ENCODE measurements around the gene FSTL4.

FSTL4 gene

DNA sequence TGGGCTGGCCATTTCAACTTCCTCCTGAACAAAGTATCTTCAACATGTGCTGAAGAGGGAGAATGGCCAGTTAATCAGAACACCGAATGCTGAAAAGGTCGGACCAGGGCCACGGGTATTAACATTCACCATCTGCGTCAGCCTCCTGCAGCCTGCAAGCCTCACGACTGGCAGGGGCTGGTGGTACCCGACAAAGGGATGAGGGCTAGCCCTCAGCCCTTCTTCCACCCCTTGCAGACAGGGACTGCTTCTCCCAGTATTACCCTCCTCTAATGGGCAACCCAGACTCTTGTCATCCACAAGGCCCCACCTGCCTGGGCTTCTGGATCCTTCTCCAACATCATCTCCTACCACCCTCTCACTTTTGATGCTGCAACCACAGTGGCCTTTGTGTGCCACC, 246.6 kb downstream of the FSTL4 start:
- no peak for DNase-seq (ENCODE audit: low read depth)

DNA sequence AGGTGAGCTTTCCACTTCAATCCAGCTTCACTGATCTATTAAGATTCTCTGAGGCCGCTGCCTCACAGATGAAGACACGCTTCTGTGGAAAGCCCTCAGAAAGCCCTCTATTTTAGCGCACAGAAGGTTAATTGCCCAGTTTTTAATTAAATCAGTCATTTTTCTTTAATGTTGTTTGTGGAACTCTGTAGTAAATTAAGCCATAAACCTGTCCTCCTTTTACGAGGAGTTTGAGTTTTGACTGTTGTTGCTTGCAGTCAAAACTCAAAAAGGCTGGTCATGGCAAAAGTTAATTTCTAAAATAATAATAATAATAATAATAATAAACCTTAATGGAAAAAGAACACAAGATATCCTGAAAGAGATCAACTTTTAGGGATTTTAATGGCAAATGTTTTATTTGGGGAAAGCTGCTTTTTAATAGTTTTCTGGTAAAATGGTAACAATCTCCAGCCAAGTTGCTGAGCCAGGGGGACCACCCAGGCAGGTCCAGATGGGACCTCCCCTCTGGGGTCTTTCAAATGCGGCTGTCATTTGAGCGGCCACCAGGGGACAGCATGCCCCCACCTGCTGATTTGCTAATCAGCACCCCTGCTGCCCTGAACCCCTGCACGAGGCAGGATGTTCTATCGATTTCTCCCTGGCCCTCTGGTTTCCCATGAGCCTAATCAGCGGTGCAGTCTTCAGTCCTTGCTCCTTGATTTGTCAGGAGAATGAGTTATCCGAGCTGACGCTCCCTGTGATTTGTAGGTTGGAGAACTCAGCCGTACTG, 247.2 kb downstream of the FSTL4 start:
- DNase-seq (ENCODE audit: low read depth), result no peak

DNA sequence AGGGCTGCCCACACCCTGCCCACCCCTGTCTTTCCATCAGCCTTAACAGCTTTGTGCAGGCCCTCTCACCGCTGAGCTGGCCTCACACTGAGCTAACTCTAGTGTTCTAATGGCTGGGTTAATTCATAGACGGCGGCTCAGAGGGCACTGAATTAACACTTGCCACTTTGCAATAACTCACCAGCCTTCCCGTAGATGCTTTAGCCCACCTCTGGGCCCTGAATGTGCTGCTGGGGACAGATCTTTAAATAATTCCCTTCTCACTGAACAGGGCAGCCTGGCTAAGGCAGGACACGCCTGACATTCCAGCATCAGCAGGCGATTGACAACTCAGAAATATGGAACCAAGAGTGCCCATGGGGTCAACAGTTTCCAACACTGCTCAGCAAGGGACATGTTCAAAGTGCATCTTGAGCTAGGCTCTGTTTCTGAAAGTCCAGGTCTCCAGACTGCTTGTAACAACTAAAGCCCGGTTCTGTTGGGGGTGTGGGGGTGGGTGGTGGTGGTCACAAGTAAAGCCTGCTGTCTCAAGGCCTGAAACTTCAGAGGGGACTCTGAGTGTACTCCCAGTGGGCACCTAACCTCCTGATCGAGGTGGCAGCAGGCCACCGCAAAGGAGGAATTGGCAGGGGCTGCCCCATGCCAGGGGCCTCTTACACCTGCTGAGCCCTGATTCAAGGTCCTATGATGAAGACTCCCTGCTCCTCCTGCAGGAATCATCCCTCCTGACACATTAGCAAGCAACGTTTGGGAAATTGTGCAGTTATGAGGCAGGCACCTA, 248.3 kb downstream of the FSTL4 start:
- DNase-seq (ENCODE audit: low read depth), result no peak

DNA sequence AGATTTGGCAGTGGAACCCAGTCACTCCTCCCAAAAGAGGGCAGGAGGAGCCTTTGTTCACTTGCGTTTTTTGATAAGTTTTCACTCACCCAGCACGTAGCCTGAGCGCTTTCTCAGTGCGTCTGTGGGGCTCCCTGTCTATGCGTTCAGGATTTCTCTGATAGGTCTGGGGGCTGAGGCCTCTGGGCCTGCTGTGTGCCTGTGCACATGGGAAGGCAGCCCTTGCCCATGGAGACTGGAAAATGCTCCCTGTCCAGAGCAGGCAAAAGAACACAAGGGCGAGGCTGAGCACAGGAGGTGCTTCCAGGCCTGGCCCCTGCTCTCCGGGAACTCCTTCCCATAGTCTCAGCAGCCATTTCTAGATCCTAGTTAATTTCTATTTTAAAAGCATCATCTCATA, 249.9 kb downstream of the FSTL4 start:
- no peak for DNase-seq (ENCODE audit: low read depth)

DNA sequence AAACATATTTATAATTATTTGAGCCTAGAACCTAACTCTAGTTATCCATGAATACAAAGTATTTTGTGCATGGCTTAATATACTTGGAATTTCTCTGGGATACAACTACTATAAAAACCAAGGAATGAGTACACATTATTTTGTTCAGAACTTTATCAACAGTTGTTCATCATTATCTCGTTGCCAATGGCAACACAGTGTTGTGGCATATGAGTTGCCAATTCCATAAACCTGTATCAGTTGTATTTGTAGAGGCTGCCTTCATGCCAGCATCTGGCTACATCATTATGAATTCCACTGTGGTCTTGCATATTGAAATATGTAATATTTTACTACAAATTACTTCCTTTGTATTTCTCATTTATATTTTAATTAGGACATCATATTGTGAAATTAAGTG, 250.4 kb downstream of the FSTL4 start:
- no peak for DNase-seq (ENCODE audit: low read depth)

DNA sequence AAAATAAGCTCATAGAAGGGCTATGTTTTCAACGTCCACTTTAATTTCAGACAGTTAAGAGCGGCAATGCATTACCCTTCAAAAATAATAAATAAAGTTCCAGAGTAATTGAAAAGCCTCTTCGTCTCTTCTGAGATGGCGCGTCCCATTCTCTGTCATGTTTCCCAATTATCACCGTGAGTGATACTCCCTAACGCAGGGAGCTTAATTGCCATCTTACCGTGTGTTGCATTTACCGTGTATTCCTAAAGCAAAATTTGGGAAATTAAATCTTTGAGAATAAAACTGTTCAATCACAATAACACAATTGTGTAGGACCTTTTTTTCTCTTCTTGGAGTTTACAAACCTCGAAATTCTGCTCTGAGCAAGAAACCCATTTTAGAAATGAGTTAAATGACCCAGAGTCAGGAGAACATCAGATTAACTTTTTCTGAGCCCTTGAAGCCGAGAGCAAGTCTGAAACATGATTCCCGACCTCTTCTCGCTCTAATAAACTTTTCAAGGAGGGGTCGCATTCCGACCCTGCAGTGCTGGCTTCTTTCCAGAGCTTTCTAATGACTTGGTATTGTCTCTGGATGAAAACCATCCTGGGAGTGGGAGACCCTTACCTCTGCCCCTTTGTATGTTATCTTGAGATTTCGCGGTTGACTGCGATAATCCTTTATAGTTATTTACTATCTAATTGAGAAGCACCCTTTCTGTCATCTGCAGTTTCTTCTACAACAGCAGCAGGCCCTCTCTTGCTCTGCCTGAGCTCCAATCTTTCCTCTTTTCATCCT, 251.5 kb downstream of the FSTL4 start:
- no peak for DNase-seq (ENCODE audit: low read depth)

DNA sequence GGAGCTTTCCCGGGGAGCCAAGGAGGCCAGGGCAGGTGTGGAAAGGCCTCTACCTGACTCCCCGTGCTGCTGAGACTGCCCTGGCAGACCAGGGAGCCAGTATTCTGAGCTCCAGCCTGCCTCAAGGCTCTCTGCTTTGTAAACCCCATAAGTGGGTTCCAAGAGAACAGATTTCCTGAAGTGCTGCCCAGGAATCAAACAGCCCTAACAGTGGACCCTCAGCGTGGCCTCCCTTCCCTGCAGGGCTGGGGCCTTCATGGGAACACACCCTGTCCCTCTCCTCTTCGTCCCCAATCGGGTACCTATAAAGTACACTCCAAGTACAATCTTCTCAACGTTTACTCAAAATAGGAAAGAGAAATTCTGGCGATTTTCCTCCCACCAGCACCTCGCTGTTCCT, 252.5 kb downstream of the FSTL4 start:
- DNase-seq (ENCODE audit: low read depth), result no peak

DNA sequence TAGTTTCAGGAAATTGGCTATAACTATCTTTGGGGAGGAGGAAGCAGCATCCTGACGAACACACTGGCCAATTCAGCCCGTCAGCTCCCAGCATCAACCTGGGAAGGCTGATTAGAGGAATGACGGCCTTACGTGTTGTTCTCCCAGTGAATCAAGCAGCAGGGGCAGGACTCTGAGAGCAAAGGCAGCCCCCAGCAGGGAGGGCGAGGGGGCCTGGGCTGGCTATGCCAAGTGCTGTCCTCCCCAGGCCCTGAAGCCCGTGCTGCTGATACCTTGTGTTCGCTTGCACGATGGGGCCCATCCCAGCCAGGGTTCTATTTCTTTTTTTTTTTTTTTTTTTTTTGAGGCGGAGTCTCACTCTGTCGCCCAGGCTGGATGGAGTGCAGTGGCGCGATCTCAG, 254.1 kb downstream of the FSTL4 start:
- DNase-seq (ENCODE audit: low read depth), result no peak

DNA sequence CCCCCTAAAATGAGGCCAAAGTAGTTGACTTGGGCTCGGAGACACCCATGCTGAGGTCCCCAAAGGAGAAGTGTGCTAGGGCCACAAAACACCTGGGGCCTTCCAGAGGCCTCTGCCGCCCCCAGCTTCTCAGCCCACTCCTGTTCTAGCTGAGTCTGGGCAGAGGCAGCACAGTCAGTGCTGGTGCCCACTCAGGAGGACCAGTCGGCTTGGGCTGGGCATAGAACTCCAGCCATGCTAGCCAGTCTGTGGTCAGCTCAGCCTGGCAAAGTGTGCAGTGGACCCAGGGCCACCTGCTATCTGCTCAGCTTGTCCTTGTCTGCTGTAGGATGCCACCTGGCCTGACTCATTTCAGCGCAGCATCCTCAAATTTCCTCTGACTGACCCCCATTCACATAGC, 254.6 kb downstream of the FSTL4 start:
- no peak for DNase-seq (ENCODE audit: low read depth)

DNA sequence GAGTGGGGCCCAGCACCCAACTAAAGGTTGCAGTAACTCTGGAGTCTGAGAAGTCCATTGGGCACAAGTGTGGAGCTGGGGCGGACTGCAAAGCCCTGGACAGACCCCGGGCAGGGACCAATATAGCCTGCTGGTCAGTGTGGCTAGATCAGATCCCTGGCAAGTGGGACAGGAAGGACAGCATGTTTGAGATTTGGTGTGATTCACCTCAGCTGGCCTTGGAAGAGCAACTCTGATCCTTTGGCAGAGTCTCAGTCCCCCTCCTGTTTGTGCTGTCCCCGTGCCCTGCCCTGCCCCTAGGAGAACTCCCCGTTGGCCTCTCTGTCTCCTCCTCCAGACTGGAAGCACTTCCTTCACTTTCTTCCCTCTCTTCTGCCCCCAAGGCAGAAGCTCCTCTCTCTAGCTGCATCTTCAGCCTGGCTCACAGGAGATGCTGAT, 255.3 kb downstream of the FSTL4 start:
- no peak for DNase-seq (ENCODE audit: low read depth)

DNA sequence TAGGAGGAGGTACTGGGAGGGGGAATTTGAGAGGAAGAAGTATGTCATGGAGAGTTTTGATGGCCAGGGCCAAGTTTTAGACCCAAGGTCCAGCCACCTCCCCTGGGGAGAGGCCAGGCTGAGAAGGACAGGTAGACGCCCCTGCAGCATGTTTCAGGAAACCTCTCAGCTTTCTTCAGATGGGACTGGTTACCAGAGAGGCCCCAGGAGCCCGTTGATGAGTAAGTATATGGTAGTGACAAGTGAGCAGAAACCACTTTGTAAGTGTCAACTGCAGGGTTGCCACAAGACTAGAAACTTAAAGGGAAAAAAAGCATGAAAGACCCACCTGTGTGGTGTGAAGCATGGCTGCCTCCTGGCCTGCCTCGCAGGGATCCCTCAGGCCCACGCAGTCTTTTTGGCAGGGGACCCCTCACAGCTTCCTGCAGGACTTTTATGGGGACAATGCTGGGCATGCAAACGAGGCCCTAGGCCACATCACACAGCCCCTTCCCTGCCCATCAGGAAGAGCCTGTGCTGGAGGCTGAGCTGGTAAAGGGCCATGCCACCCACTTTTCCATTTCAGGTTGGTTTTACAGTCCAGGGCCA, 255.9 kb downstream of the FSTL4 start:
- DNase-seq (ENCODE audit: low read depth), result no peak

DNA sequence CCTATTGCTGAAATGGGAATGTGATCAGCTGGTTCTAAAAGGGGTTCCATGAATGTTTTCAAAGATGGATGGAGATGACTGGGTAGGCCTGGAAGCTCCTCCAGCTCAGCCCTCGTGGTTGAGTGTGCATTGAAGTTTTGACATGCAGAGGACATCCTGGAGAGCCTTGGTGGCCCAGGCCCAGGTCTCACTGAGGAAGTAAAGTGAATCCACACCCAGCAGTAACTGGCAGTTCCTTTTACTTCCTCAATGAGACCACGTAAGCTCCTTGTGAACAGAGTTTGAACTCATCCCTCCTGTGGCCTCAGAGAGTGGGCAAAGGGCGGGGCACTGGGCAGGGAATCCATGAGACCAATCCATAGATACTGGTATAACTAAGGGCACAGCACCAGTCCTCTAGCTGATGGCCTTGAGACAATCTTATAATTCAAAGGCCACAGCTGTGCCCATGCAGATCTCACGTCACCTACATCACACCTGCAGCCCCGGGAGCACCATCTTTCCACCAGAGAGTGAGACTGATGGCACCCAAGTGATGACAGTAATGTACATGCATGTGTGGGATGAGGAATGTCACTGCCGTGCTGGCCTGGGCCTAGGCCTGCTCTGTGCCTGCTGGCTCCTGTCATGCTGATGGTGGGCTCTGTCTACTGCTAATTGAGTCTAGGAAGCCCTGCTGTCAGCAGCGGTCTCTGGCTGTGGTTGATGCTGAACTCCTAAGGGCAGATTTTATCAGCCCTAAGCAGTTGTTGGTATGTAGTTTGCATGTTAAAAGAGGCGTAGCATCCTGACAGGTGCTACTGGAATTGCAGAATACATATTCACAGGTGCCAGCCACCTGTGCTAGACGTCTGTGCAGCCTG, 257.8 kb downstream of the FSTL4 start:
- no peak for DNase-seq (ENCODE audit: low read depth)

DNA sequence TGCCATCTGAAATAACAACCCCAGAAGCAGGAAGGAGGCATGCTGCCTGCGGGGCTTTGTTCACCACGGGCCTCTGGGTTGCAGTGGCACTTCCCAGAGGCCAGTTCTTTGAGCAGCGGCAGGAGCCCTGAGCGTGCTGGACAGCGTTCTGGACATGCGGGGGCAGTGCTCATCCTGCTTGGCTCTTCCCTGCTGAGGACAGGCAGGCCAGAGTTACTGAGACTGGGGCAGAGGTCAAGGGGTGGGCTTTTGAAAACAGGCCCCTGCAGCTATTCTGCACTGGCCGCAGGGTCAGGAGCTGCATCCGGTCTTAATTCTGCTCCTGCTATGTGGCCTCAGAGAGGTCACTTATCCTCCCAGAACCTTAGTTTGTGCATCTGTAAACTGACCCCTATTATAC, 258.6 kb downstream of the FSTL4 start:
- no peak for DNase-seq (ENCODE audit: low read depth)

DNA sequence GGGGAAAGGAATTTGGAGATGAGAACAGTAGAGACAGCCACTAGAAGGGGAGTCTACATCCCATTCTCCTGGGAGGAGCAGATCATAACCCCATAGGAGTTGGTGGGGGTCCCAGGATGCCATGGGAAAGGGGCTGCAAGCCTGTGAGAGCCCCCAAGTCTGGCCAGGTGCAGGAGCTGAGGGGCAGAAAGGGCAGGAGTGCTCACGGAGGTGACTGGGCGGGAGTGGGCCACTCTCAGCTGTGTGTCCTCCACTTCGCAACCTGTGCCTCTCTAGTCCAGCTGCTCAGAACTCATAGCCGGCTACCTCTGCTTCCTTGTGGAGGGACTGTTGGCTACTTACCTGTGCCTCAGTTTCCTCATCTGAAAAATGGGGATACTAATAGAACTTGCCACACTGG, 263.9 kb downstream of the FSTL4 start:
- no peak for DNase-seq (ENCODE audit: low read depth)

DNA sequence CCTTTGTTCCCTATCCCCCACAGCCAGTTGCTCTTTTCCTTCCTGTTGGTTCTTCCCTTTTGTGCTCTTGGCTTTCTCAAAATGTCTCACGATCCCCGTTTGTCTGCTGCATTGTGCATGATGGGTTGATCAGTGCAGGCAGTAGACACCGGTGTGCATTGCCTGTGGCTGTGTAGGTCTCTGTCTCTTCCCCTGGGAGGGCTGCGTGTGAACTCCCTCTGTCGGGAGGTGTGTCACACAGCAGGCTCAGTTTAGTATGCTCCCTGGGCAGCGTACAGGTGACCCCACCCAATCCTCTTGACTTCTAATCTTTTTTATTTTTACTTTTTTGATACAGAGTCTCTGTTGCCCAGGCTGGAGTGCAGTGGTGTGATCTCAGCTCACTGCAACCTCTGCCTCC, 265.3 kb downstream of the FSTL4 start:
- no peak for DNase-seq (ENCODE audit: low read depth)

DNA sequence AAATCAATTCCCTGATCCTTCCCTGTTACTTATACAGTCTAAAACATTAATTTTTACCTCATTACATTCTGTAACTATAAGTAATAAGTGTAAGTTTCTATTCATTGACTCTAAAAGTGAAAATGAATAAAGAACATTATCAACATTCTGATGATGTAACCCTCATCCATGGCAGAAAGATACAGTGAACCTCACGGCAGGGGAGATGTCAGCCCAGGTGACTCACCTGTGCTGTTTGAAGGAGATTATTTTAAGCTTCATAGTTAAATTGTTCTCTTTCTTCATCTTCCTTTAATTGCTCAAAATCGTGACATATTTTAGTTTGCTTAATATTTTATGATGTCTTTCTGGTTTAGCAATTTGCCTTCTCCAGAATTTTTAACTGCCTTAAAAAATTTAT, 268.1 kb downstream of the FSTL4 start:
- DNase-seq (ENCODE audit: low read depth), result no peak

DNA sequence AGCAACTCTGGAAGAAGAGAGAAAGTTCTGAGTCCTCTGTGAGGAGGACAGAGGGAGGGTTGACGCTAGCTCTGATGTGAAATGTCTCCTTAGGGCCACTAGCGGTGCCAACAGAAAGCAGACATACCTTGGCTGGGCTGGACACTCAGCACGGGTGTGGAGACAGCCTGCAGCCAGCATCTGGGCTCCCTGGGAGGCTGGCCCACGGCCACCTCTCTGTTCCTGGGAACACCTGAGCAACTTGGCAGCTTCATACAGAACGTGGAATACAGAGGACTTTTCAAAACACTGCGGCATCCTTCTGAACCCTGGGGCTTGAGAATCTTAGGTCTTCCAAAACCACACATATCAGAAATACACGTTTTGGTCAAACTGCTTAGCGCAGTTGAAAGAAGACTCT, 269.1 kb downstream of the FSTL4 start:
- no peak for DNase-seq (ENCODE audit: low read depth)

DNA sequence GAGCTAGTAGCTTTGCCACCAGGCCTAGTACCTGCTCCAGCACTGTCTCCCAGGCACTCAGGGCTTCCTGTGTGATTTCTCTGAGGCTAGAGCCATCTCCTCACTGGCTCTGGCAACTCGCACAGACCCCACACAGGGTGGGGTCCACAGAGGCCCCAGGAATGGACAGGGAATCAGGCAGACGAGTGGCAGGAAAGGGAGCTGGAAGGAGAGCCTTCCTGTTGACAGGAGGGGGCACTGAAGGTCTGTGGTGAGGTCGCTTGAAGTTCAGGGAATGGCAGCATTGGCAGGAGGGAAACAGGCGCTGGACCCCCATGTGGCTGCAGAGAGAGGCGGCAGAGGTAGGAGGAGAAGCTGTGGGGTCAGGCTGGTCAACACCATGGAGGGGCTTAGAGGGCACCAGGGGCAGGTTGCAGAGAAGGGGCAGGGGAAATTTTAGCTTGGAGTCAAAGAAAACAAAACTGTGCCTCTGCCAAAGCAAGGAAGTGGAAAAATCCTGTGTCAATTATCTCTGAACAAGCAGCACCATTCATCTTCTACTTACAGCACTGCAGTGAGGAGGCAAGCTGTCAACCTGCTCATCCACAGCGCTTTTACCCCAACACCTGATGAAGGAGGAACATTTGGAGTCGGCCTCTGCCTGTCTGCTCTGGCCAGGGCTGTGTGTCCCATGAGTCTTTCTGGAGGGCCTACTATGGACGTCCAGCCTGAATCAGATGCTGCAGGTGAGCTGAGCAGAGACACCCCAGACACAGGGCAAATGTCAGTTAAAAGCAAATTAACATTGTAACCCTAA, 270.2 kb downstream of the FSTL4 start:
- DNase-seq (ENCODE audit: low read depth), result no peak

DNA sequence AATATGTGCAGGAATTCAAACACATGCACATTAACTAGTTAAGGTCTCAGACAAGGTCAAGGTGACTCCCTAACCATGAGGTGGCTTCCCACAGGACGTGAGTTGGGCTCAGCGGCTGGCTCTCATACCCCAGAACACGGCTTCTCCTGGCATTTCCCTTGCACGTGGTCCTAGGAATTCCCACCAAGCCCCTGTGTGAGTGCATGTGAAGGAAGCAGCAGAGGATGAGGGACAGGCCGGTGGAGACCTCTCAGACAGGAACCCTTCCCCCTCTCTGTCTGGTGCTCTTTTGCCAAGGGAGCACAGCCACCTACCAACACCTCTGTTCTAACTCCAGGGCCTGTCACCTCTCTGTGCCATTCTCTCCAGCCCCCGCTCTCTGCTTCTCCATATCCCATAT, 271.0 kb downstream of the FSTL4 start:
- no peak for DNase-seq (ENCODE audit: low read depth)

DNA sequence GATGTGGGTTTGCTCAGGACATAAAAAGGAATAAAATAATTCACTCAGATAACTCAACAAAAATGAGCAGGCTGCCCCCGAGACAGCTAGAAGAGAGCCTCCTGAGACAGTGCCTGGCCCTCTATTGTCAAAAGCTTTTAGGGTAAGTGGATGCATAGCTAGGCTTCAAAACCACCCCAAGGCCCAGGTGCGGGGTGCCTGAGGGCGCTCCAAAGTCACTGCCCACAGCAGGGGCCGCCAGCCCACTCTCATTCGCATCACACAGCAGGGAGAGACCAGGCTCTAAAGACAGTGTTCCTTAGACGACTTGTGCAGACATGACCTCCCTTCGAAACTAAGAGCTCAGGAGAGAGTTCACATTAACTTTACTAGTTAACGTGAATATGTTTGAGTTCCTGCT, 271.5 kb downstream of the FSTL4 start:
- DNase-seq (ENCODE audit: low read depth), result no peak
